AG08396 (cell line): Measurements from ENCODE around the gene IKZF1.

Source experiments
- DNase-seq: peaks from one replicate; pipeline ENCODE4 v3.0.0; 2012; ENCODE audit warnings: low spot score, mixed read lengths

IKZF1 gene

DNA sequence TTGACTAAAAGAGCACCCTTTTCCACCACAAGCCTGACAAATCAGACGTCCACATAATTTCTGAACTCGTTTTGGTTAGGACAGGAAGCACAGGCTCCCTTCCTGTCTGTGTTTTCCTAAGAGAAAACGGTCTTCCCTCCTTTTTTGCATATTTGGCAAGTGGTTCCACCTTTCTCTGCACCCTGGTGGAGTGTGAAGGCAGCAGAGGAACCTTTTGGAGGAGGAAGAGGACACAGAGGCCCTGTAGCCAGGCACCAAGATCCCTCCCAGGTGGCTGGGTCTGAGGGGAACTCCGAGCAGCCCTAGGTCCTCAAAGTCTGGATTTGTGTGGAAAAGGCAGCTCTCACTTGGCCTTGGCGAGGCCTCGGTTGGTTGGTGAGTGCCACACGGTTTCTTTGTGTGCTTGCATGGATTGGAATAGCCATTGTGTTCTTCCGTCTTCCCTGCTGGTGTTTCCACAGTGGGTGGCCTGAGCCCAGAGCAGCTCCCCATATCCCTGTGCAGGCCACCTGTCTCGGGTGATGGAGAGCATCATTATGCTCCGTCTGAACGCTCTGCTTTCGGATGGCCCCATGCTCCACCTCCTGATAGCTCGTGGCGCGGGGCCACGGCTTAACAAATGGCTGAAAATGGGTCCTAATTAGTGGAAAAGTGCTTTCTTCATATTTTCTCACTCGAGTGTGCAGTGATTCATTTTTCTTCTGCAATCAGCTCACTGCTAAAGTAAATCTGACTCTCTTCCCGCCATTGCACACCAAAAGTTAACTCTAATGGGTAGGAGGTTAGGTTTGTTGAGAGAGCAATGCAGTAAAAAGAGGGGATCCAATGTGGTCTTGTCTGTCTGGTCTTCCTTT lies 4.2 kb downstream of the IKZF1 start:
- DNase-seq: no peak

GRCh38 chr7:50309721-50310120 lies 5.2 kb downstream of the IKZF1 start:
- DNase-seq: no peak

DNA sequence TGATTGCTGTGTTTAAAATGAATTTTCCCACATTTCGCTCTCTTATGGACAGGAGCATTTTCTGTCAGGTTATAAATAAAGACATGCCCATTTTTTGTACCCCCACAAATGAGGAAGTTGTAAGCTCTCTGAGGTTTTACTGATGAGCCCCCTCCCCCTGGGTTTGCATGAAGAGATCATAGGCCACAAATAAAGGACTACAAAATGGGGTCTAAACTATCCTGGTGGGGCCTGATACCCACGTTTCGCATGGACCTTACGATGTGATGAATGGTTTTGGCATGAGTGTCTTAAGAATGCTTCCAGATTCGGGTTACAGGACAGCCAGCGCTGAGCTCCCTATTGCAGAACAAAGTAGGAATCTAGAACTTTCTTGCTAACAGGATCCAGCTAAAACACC lies 5.8 kb downstream of the IKZF1 start:
- no peak for DNase-seq

DNA sequence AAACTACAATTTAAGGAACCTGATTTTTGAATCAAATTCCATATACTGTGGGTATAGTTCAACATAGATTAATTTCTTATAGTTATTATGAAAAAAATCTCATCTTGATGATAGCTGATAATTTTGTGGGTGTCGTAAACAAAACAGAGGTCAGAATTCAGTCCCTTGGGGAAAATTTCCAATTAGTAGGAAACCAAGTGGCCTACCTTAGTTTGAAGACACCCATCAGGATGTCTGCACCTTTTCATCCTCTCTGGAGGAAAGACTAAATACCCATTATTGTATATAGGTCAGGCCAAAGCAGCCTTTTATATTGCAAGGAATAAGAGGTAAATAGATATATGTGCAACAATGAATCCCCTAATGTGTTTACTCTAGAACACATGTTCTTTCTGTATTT lies 6.4 kb downstream of the IKZF1 start:
- DNase-seq: no peak

- DNase-seq: no peak
These were observed 8.0 kb downstream of the IKZF1 start for GRCh38 chr7:50312250-50313162.

GRCh38 chr7:50314836-50315592 lies 10.5 kb downstream of the IKZF1 start:
- no peak for DNase-seq

- DNase-seq: no peak
These were observed 11.5 kb downstream of the IKZF1 start for GRCh38 chr7:50315739-50316671.

GRCh38 chr7:50317221-50317678 lies 12.7 kb downstream of the IKZF1 start:
- no peak for DNase-seq

DNA sequence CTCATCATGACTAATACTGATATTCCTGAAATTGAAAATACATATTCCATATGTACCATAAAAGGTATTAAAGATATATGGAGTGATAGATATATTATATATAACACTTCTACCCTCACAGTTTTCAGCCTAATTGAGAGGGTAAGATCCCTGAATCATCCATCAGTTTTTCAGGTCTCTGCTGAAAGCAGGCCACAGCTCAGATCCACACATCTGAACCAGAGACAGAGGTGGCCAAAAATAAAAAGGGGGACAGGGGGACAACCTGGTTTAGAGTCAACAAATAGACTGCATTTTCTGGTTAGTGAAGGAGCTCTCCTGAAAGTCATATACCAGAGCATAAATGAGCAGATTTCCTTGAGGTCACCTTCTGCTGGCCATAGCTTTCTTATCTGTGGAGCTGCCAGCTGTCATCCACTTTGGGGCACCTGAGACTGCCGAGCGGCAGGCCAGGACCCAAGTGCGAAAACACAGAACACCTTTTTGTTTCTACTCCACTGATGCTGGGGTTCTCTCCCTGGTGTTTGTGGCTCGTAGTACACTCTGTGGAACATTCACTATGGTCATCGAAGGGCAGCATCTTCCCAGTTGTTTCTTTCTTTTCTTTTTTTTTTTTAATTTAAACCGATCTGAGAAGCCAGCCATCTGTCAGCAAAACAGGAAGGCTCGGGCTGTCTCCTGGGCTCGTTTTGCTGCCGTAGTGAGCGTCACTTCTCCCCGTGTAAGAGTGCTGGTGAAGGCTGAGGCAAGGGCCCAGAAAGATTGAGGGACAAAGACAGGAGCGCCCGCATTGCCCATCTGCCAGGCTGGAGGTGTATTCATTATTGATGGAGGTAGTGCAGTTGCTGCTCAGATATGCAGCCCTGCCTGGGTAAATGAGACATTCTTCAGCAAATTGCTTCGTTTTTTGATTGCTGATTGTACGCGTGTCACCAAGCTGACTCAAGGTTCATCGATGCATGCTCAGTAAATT lies 13.5 kb downstream of the IKZF1 start:
- DNase-seq: no peak

DNA sequence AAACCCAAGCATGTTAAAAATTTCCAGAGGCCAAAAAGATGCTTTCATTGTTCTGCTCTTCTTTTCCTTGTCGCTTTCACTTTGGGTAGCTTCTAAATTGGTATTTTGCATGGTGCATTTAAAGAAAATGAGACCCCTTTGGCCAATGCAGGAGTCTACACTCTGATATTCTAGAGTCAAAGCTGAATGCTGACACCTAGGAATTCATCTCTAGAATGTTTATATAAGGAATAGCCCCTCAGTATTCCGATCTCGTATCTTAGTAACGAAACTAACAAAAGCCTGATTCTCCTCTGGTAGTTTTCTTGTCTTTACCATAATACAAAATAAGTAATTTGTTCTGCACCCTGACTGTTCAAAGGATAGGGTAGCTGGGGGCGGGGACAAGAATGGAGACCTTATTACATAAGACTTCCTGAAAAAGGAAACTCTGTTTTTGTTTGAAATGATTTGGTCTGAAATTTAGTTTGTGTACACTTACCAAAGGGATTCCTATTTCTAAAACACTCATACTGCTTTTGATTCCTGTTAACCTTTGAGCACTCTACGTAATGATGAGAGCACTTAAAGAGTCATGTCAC lies 17.1 kb downstream of the IKZF1 start:
- no peak for DNase-seq

- DNase-seq: no peak
These were observed 19.6 kb downstream of the IKZF1 start for GRCh38 chr7:50324113-50324512.

DNA sequence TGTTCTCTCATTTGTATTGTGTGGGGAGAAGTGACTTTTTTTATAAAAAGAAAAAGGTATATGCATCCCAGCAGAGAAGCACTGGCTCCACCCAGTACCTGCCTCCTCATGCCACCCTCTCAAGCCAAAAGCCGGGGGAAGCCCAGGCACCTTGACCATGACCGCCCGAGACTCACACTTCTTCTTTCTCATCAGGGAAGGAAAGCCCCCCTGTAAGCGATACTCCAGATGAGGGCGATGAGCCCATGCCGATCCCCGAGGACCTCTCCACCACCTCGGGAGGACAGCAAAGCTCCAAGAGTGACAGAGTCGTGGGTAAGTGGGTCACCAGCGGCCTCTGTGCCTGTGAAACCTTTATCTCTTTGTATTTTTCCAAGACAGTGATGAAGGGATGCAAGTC lies 22.9 kb downstream of the IKZF1 start:
- no peak for DNase-seq

DNA sequence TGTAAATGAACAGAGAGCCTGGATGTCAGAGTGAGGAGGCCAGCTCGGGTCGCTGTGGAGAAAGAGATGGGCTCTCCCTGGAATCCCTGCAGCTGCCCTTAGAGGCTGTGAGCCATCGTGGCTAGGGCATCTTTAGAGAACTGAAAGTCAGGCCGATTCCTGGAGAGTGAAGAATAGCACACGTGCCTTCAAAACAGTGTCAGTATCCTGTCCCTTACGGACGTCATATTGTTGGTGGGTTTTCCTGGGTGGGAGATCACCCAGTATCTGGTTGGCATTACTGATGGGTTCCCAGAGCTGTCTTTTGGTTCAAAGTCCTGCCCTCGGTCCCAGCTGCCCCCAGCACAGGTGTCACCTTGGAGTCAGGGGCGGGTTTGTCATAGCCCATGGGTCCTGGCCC lies 25.3 kb downstream of the IKZF1 start:
- no peak for DNase-seq

- no peak for DNase-seq
These were observed 25.7 kb downstream of the IKZF1 start for GRCh38 chr7:50330254-50330653.

GRCh38 chr7:50330696-50331095 lies 26.2 kb downstream of the IKZF1 start:
- no peak for DNase-seq

- DNase-seq: no peak
These were observed 27.2 kb downstream of the IKZF1 start for GRCh38 chr7:50331564-50332208.

DNA sequence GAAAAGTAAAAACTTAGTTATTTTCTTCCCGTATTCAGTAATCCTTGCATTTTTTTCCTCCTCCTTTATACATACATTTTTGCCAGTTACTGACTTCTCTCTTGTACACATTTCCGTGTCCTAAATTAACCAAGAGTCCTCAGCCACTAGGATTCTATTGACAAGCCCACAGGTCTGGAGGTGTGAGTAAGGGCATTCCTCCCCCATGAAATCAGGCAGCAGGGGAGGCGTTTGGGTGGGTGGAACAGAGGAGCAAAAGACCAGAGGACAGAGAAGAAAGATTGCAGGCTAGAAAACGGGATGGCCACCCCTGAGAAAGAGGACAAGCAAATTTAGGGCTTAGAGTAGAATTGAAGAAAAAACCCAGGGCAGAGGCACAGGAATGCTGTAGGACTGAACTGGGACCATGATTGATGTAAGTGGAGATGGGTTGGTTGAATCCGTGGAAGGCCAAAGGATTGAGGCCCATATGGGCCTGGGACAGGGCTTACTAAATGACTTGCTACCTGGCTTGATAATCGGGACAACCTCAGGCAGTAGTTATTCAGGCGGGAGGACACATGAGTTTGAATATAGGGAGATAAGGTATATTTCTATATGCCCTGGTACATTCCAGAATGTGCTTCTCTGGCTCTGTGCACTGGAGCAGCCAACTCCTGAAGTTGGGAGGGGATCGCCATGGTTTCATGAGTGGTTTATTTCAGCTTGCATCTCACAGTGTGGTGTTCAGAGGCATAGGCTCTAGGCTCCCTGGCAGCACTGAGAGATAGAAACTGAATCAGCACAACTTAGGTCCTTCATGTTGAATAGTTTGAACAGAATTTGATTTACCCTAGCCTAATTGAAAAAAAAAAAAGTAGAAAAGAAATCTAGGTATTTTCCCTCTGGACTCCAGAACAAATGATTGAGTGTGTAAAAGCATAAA lies 28.0 kb downstream of the IKZF1 start:
- no peak for DNase-seq

- DNase-seq: no peak
These were observed 28.7 kb downstream of the IKZF1 start for GRCh38 chr7:50333221-50333651.
